ENCODE results near the gene PTPRT. TPM values are rescaled to one million over a fixed set of nuclear protein-coding genes. Genes with fewer than 3 reads are reported as not detected.

Gene PTPRT
- total and polyA plus RNA-seq, 10 of the 15 experiments (the other 5 are each of a cell fraction or from before 2014, with no cell fraction given): not detected

DNA sequence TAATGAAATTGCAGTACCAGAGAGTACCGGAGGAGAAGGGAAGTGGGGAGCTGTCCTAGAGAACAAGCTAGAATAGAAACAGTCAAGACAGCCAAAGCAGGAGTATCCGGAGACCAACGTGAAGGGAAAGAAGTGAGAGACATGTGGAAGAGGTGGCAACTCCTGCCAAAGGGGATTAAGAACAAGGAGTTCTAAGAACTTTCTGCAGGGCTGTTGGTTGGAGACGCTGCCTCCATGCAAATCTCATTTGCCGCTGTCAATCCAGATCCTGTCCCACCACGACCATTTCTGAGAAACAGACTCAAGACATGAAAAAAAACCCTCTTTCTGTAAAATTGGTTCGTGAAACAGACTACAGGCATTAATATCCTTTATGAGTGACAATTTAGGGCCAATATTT, 595.7 kb downstream of the PTPRT start (continued):
- TF ChIP-seq, protein P1, sequence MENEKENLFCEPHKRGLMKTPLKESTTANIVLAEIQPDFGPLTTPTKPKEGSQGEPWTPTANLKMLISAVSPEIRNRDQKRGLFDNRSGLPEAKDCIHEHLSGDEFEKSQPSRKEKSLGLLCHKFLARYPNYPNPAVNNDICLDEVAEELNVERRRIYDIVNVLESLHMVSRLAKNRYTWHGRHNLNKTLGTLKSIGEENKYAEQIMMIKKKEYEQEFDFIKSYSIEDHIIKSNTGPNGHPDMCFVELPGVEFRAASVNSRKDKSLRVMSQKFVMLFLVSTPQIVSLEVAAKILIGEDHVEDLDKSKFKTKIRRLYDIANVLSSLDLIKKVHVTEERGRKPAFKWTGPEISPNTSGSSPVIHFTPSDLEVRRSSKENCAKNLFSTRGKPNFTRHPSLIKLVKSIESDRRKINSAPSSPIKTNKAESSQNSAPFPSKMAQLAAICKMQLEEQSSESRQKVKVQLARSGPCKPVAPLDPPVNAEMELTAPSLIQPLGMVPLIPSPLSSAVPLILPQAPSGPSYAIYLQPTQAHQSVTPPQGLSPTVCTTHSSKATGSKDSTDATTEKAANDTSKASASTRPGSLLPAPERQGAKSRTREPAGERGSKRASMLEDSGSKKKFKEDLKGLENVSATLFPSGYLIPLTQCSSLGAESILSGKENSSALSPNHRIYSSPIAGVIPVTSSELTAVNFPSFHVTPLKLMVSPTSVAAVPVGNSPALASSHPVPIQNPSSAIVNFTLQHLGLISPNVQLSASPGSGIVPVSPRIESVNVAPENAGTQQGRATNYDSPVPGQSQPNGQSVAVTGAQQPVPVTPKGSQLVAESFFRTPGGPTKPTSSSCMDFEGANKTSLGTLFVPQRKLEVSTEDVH (IDR thresholded peaks at IDR 0.05; ENCODE audit: low read depth, partially characterized antibody): no peak
- TF ChIP-seq EED (IDR thresholded peaks at IDR 0.05; ENCODE audit: low read depth) (no peak), POLR2AphosphoS5 (IDR thresholded peaks at IDR 0.05; ENCODE audit: low read length) (no peak), SIN3A (IDR thresholded peaks at IDR 0.05; ENCODE audit: low read depth, low read length) (no peak), SKIL (IDR thresholded peaks at IDR 0.05; ENCODE audit: low read depth, poor library complexity, severe bottlenecking) (no peak)

- H3K4me2 ChIP-seq (ENCODE audit: control insufficient read depth, insufficient read depth): no peak overlapping the region
- no peaks in the 10 kb centered on the region for H4K20me1 ChIP-seq (ENCODE audit: control insufficient read depth, insufficient read depth)
- ATAC-seq (no peak), FAIRE-seq (no peak), DNase-seq (ENCODE audit: low read depth, low spot score) (no peak)
- H3K4me3 ChIP-seq: no peak overlapping the region
- no peak overlapping the region for H3K27ac ChIP-seq (ENCODE audit: control insufficient read depth, insufficient read depth)
- POLR2A ChIA-PET: no interaction called here
- no peaks in the 10 kb centered on the region for H3K9me3 ChIP-seq (replicated peaks; ENCODE audit: control insufficient read depth, insufficient read depth, low read length)
- intact Hi-C loops (cut with micrococcal nuclease; ENCODE audit: unreplicated experiment): no loop called here
- 3% methylated on average over 2 of the region's 2 CpGs for WGBS (ENCODE audit: insufficient coverage, insufficient replicate concordance, low lambda C conversion rate, missing lambda C conversion rate)
- H3K79me2 ChIP-seq (ENCODE audit: control insufficient read depth, insufficient read depth, low read length): no peaks in the 10 kb centered on the region
- RAD21 ChIA-PET (ENCODE audit: unreplicated experiment): no interaction called here
- no peak overlapping the region for H3K9ac ChIP-seq (ENCODE audit: control insufficient read depth, insufficient read depth, low read length)
- in situ Hi-C loops (cut with MboI): no loop called here
- H3K36me3 ChIP-seq (ENCODE audit: control insufficient read depth in 2 of 2, insufficient read depth in 2 of 2, low read length in 1 of 2): no peaks in the 10 kb centered on the region
- H3K27me3 ChIP-seq (replicated peaks in 1 of 2; ENCODE audit: control insufficient read depth in 2 of 2, insufficient read depth in 2 of 2, low read length in 1 of 2): no peaks in the 10 kb centered on the region
- no peak overlapping the region for H2AFZ ChIP-seq (ENCODE audit: control insufficient read depth, low read depth, low read length)
- H3K4me1 ChIP-seq (ENCODE audit: control insufficient read depth, insufficient read depth, low read length): no peaks in the 10 kb centered on the region
- no TSS peak for BruUV-seq (replicated peaks)
- SMC1A ChIA-PET (ENCODE audit: uncharacterized antibody, unreplicated experiment): interaction anchor here (0.7 kb wide), 1 partner anchor 119 kb away, joined by 3 read pairs; no protein-coding TSS in a partner anchor
- CTCF ChIA-PET: no interaction called here
- no peak for TF ChIP-seq TCF12 (IDR thresholded peaks at IDR 0.05; ENCODE audit: low read depth, low read length)
- TF ChIP-seq ZNF592 (IDR thresholded peaks at IDR 0.05): no peak
- no peak for TF ChIP-seq BCL11A (IDR thresholded peaks at IDR 0.05; ENCODE audit: low read depth, low read length)
- TF ChIP-seq MYC (IDR thresholded peaks at IDR 0.05; ENCODE audit: insufficient read depth, insufficient read length, insufficient replicate concordance, low read length, severe bottlenecking): no peak
- no peak for TF ChIP-seq KAT2A (conservative IDR thresholded peaks at IDR 0.05; ENCODE audit: control insufficient read depth, low read depth, low read length)
- TF ChIP-seq MYB (IDR thresholded peaks at IDR 0.05; ENCODE audit: borderline replicate concordance, low read depth, low read length): no peak
- no peak for TF ChIP-seq TARDBP (IDR thresholded peaks at IDR 0.05; ENCODE audit: borderline replicate concordance)
- no peak for TF ChIP-seq ZZZ3 (IDR thresholded peaks at IDR 0.05; ENCODE audit: control insufficient read depth, insufficient read length, low read depth)
Measured at GRCh38 chr20:42589976-42590639, 599.6 kb downstream of the PTPRT start.
